ENCODE data around the gene LPCAT3.

DNA sequence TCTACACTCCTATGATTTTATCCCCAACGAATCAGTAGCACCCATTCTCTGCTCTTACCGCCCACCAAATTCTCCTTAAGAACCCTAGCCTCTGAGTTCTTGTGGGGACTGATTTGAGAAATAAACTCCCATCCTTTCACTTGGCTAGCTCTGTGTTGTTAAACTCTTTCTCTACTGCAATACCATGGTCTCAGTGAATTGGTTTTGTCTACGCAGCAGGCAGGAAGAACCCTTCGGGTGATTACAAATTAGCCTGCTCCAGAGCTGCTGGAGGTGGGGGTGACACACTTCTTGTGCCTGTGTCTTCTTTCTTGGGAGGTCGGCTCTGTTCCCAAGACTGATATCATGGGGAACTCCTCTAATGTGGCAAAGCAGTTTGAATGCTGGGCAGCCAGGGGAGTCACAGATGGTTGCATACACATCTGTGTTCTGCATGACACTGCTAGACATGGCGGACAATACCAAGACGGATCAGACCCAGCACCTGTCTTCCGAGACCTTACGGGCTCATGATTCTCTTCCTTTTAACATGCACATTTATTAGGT is 40.6 kb upstream of the LPCAT3 start:
- TF ChIP-seq, protein P1, sequence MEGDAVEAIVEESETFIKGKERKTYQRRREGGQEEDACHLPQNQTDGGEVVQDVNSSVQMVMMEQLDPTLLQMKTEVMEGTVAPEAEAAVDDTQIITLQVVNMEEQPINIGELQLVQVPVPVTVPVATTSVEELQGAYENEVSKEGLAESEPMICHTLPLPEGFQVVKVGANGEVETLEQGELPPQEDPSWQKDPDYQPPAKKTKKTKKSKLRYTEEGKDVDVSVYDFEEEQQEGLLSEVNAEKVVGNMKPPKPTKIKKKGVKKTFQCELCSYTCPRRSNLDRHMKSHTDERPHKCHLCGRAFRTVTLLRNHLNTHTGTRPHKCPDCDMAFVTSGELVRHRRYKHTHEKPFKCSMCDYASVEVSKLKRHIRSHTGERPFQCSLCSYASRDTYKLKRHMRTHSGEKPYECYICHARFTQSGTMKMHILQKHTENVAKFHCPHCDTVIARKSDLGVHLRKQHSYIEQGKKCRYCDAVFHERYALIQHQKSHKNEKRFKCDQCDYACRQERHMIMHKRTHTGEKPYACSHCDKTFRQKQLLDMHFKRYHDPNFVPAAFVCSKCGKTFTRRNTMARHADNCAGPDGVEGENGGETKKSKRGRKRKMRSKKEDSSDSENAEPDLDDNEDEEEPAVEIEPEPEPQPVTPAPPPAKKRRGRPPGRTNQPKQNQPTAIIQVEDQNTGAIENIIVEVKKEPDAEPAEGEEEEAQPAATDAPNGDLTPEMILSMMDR (IDR thresholded peaks at IDR 0.05), result no peak
- no peak for TF ChIP-seq POLR2A (IDR thresholded peaks at IDR 0.05)
